Prostate gland (tissue), 2 donors: ENCODE data around the gene NEMP2. TPM values are rescaled to one million over a fixed set of nuclear protein-coding genes. Genes with fewer than 3 reads are reported as not detected.

Experiments used
- DNase-seq: peaks from one replicate; pipeline ENCODE4 v3.0.0-alpha.2; 2019; ENCODE audit warnings: low spot score
- H3K27ac ChIP-seq, 2 donors: fragments of 200-600 bp; sonication (generic); 2 replicates each; pipeline ENCODE4 v1.5.1; 2017 to 2019
- H3K27me3 ChIP-seq: fragments of 200-600 bp; sonication (generic); replicated peaks from 2 replicates; pipeline ENCODE4 v1.5.1; 2019; ENCODE audit not compliant: insufficient read depth
- H3K36me3 ChIP-seq, 2 donors: fragments of 200-600 bp; sonication (generic); 1 replicate in 1 of 2; 2 replicates in 1 of 2; pipeline versions ENCODE4 v1.5.1 to v1.8.1; 2017 to 2019
- H3K4me1 ChIP-seq: fragments of 200-600 bp; sonication (generic); replicated peaks from 2 replicates; pipeline ENCODE4 v1.5.1; 2019
- H3K4me3 ChIP-seq, 2 donors: fragments of 200-600 bp; sonication (generic); 2 replicates each; pipeline ENCODE4 v1.5.1; 2017 to 2019
- H3K9me3 ChIP-seq: fragments of 200-600 bp; sonication (generic); 2 replicates; pipeline ENCODE4 v1.5.1; 2017
- CTCF ChIP-seq, 4 experiments: fragments of 200-600 bp in 2 of 4; fragments of 450-650 bp in 2 of 4; sonication (generic) in 2 of 4; IDR thresholded peaks; 1 replicate in 3 of 4; 2 replicates in 1 of 4; pipeline ENCODE4 v1.5.1; 2016 to 2019; ENCODE audit warnings: antibody characterized with exemption in 4 of 4, mild to moderate bottlenecking in 2 of 4, moderate library complexity in 2 of 4
- POLR2A ChIP-seq: fragments of 450-650 bp; IDR thresholded peaks from one replicate; pipeline ENCODE4 v1.6.1; 2016; ENCODE audit warnings: antibody characterized with exemption, mild to moderate bottlenecking
- POLR2AphosphoS5 ChIP-seq: sonication (generic); formaldehyde crosslinking; IDR thresholded peaks from one replicate; pipeline ENCODE4 v1.6.1; 2017; ENCODE audit warnings: antibody characterized with exemption
- WGBS: methylation state at CpG from one replicate; pipeline ENCODE4 v1.1.5; 2018; 5-methylcytosine and 5-hydroxymethylcytosine counted together
- intact Hi-C: fragments of 100-400 bp; cut with DNase I; formaldehyde crosslinking; loops from one replicate; pipeline ENCODE4 v1.14.2; 2022
- total RNA-seq, 2 donors: library from RNA; depleted of rRNA; stranded (reverse); fragments of >200 nt; gene quantifications; one replicate each; pipeline ENCODE4 v1.1.0, GENCODE V29; 2016

NEMP2 gene
- total RNA-seq, 2 donors from 2014 or later: 4.6 to 14.0 TPM

- H3K4me3 ChIP-seq: no peak overlapping the region
- no peaks in the 10 kb centered on the region for H3K9me3 ChIP-seq
- H3K27me3 ChIP-seq: no peaks in the 10 kb centered on the region
- no peak for DNase-seq
- H3K4me1 ChIP-seq: no peaks in the 10 kb centered on the region
- no peak overlapping the region for H3K27ac ChIP-seq
- TF ChIP-seq POLR2AphosphoS5 (no peak), POLR2A (no peak), CTCF (IDR thresholded peaks at IDR 0.05) (no peak)
- WGBS: 89% methylated on average over 1 of the region's 1 CpG
- intact Hi-C loops: loop anchor here (10.0 kb wide), 1 partner anchor 101 kb away; the partner anchor contains the start of gene MFSD6
- no peaks in the 10 kb centered on the region for H3K36me3 ChIP-seq
Measured at GRCh38 chr2:190505696-190506095, 28.8 kb downstream of the NEMP2 start.

- Histone ChIP-seq H3K9me3 (no peaks in the 10 kb centered on the region), H3K4me3 (no peak overlapping the region), H3K27me3 (no peaks in the 10 kb centered on the region), H3K4me1 (no peaks in the 10 kb centered on the region), H3K36me3 (no peaks in the 10 kb centered on the region), H3K27ac (no peak overlapping the region)
- TF ChIP-seq POLR2A (no peak), POLR2AphosphoS5 (no peak), CTCF (IDR thresholded peaks at IDR 0.05) (no peak)
- intact Hi-C loops: loop anchor here (10.0 kb wide), 1 partner anchor 100 kb away; the partner anchor contains the start of gene MFSD6
- WGBS: 97% methylated on average over 3 of the region's 3 CpGs
- DNase-seq: no peak
Measured at GRCh38 chr2:190504912-190505311, 29.6 kb downstream of the NEMP2 start.

GRCh38 chr2:190503088-190503487 is 31.4 kb downstream of the NEMP2 start:
- no peak overlapping the region for H3K27ac ChIP-seq

GRCh38 chr2:190501702-190502407 is 32.7 kb downstream of the NEMP2 start:
- TF ChIP-seq POLR2AphosphoS5 (no peak), POLR2A (no peak), CTCF (IDR thresholded peaks at IDR 0.05) (no peak)
- Histone ChIP-seq H3K27me3 (no peaks in the 10 kb centered on the region), H3K4me3 (no peak overlapping the region), H3K27ac (no peak overlapping the region), H3K36me3 (no peaks in the 10 kb centered on the region), H3K4me1 (no peaks in the 10 kb centered on the region), H3K9me3 (no peaks in the 10 kb centered on the region)
- 62% methylated on average over 3 of the region's 3 CpGs for WGBS
- intact Hi-C loops: loop anchor here (10.0 kb wide), 1 partner anchor 97 kb away; the partner anchor contains the start of gene MFSD6
- DNase-seq: no peak

More at GRCh38 chr2:190503088-190503487, 31.4 kb downstream of the NEMP2 start:
- no peaks in the 10 kb centered on the region for H3K36me3 ChIP-seq
- H3K27me3 ChIP-seq: no peaks in the 10 kb centered on the region
- no peaks in the 10 kb centered on the region for H3K4me1 ChIP-seq
- DNase-seq: no peak
- 88% methylated on average over 3 of the region's 3 CpGs for WGBS
- H3K4me3 ChIP-seq: no peak overlapping the region
- intact Hi-C loops: loop anchor here (10.0 kb wide), 1 partner anchor 98 kb away; the partner anchor contains the start of gene MFSD6
- no peaks in the 10 kb centered on the region for H3K9me3 ChIP-seq
- TF ChIP-seq POLR2A: no peak
- no peak for TF ChIP-seq POLR2AphosphoS5
- no peak for TF ChIP-seq CTCF (IDR thresholded peaks at IDR 0.05)

GRCh38 chr2:190501231-190501630 is 33.3 kb downstream of the NEMP2 start:
- H3K4me3 ChIP-seq: no peak overlapping the region
- H3K9me3 ChIP-seq: no peaks in the 10 kb centered on the region
- H3K36me3 ChIP-seq: no peaks in the 10 kb centered on the region
- DNase-seq: no peak
- TF ChIP-seq POLR2A: no peak
- no peak for TF ChIP-seq POLR2AphosphoS5
- TF ChIP-seq CTCF (IDR thresholded peaks at IDR 0.05): no peak
- no peak overlapping the region for H3K27ac ChIP-seq
- H3K4me1 ChIP-seq: no peaks in the 10 kb centered on the region
- 71% methylated on average over 5 of the region's 5 CpGs for WGBS
- intact Hi-C loops: loop anchor here (10.0 kb wide), 1 partner anchor 96 kb away; the partner anchor contains the start of gene MFSD6
- no peaks in the 10 kb centered on the region for H3K27me3 ChIP-seq
